HG03139 (cell line): ENCODE data around the gene LRRC41.
A peak's percentile ranks its signal among the peaks of the same experiment; 100 is the strongest.
"Not testable (repeated sequence)": the region's sequence is repeated elsewhere in the genome, so short reads cannot be mapped to it uniquely, and the experiment has no call there.

Experiments
- ATAC-seq: cut with Tn5 transposase; IDR thresholded peaks from one replicate; pipeline ENCODE4 v1.9.1; 2021; ENCODE audit not compliant: unreplicated experiment

The LRRC41 gene, protein sequence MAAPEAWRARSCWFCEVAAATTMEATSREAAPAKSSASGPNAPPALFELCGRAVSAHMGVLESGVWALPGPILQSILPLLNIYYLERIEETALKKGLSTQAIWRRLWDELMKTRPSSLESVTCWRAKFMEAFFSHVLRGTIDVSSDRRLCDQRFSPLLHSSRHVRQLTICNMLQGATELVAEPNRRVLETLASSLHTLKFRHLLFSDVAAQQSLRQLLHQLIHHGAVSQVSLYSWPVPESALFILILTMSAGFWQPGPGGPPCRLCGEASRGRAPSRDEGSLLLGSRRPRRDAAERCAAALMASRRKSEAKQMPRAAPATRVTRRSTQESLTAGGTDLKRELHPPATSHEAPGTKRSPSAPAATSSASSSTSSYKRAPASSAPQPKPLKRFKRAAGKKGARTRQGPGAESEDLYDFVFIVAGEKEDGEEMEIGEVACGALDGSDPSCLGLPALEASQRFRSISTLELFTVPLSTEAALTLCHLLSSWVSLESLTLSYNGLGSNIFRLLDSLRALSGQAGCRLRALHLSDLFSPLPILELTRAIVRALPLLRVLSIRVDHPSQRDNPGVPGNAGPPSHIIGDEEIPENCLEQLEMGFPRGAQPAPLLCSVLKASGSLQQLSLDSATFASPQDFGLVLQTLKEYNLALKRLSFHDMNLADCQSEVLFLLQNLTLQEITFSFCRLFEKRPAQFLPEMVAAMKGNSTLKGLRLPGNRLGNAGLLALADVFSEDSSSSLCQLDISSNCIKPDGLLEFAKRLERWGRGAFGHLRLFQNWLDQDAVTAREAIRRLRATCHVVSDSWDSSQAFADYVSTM

DNA sequence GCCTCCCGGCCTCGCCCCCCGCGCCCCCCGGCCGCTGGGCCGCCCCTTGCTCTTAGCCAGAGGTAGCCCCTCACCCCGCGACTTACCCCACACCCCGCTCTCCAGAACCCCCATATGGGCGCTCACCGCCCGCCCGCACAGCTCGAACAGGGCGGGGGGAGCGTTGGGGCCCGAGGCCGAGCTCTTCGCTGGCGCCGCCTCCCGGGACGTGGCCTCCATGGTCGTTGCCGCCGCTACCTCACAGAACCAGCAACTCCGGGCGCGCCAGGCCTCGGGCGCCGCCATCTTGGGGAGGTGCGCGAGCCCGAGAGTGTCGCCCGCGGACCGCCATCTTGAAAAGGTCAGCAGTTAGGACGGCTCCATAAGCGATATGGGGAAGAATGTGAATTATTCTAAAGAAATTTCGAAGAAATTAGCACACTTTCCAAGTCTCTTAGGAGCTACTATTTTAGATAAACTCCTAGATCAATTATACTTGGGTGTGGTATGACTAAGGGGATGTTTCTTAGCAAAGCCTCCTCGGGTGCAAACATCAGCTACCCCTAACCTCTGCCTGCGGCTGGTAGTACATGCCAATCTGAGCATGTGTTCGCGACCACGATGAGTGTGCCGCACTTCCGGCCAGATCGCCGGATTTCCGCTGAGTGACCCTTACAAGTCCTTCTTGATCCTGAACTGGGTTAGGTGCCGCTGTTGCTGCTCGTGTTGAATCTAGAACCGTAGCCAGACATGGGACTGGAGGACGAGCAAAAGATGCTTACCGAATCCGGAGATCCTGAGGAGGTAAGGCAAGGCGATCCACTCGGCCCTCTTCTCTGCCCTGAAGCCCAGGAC, at the start of gene LRRC41, which contains the start of gene UQCRH:
TSS of gene LRRC41 (minus strand) at position 579 of the 834 bp plus-strand sequence. CDS start at position 285, 294 bp downstream.
TSS of gene UQCRH (plus strand) at position 661 of the 834 bp plus-strand sequence. CDS start at position 730, 69 bp downstream.
- peak; percentile 73 for ATAC-seq

DNA sequence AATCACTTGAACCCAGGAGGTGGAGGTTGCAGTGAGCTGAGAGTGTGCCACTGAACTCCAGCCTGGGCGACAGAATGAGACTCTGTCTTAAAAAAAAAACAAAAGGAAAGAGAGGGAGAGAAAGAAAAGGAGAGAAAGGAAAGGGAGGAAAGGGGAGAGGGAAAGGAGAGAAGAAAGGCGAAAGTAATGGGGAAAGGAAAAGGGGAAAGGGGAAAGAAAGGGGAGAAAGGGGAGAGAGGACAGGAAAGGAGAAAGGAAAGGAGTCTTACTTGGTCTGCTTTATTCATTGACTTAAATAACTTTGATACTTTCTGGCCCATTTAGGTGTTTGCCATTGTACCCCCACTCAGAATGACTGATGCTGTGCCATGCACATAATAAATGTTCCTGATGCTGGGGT, 48.9 kb upstream of the LRRC41 start:
- no peak for ATAC-seq

DNA sequence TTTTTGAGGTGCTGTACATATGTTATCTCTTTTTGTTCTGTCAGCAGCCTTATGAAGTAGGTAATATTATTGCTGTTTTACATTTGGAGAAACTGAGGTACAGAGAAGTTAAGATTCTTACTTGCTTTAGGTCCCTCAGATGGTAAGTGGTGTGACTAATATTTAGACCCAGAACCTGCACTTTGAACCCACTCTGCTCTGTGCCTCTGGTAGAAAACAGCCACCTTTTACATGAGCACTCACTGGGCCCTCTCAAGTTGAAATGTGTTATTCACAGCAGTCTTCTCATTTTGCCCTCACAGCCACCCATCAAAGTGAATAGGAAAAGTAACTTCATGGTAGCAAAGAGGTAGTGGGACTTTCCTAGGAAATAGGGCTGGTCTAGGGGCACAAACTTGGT, 41.9 kb upstream of the LRRC41 start:
- no peak for ATAC-seq

DNA sequence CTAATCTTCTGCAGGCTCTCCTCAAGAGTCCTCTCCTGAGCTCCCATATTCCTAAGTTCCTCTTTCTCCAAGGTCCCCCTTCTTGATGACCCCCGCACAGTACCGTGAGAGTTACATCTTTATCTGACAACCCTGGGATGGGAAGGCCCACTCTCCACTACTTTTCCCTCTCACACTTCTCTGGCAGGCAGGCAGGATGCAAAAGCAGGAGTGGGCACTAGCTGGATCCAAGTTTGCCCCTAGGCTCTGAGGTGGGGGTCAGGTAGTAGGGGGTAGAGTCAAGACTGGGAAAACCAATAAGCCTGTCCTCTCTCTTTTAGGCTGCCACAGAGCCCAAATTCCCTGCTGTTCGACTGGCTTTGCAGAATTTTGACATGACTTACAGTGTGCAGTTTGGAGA, 41.1 kb upstream of the LRRC41 start:
- ATAC-seq = no peak

DNA sequence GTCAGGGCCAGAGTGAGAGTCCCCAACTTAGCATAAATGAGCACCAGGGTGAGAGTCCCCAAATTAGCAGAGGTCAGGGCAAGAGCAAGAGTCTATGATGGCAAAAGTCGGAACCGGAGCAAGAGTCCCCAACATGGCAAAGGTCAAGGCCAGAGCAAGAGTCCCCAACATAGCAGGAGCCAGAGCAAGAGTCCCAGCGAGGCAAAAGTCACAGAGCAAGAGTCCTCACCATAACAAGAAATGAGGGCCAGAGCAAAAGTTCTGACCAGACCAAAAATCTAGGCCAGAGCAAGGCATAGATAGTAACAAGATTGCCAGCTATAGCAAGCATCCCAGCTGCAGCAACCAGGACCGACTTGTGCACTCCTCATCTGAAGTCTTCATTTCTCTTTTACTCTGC, 40.3 kb upstream of the LRRC41 start:
- ATAC-seq = no peak

DNA sequence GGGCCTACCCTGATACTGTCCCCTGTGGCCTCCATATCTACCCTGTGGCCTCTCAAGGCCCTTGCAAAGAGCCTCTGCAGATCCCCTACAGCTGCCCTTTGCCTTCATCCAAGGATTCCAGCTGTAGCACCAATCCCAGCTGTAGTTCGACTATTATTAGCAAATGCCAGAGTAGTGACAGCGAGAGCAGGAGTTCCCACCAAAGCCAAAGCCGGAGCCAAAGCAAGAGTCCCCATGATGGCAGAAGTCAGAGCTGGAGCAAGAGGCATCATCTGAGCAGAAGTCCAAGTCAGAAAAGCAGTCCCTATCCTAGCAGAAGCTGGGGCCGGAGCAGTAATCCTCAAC, 39.9 kb upstream of the LRRC41 start:
- ATAC-seq = no peak

DNA sequence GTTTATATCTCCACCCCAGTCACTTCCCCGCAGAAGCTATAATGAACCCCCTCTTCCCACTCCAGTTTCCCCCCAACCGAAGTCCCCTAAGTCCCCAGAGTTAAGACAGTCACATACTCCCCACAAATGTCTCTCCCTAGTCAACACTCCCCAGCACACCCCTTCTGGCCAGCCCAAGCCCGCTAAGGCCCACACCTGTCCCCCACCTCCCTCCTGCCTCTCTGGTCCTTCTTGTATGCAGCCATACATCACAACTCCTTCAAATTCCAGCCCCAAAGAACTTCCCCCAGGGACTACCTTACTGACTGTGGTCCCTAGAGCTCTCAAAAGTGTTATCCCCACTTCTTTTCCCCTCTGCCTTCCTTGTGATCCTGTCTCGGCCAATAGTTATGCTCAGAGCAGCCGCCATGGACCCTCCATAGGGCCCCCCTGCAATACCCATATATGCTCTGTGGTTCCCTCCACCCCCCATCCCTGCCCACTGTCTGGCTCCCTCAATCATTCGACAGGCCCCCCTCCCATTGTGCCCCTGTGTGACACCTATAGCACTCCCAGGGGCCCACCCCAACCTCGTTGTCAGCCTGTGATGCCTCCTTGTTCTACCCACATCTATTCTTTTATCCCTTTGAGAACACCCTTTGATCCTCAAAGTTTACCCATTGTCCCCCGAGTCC, 39.4 kb upstream of the LRRC41 start:
- ATAC-seq = no peak

DNA sequence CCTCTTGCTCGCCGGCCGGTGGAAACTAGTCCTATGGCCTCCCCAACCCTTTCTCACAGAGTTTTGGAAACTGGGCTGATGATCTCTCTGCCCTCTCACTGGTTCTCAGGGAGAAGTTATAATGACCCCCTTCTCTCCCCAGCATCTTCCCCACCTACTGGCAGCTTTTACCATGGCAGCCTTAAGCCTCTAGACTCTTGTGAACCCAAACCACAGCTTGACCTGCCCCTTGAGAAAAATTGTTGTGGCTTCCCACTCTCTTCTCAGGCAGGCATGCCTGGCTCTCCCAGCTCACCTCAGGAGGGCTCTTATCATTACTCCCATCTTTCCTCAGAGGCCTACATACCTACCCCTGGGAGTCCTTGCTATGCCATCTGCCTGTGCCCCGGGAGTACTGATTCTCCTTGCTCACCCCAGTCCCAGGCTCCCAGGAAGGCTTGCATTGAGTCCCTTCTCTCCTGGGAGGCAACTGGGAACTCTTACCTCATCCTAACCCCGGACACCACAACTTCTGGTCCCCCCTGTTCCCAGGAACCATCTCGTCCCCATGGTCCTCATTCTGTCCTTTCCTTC, 38.8 kb upstream of the LRRC41 start:
- no peak for ATAC-seq

DNA sequence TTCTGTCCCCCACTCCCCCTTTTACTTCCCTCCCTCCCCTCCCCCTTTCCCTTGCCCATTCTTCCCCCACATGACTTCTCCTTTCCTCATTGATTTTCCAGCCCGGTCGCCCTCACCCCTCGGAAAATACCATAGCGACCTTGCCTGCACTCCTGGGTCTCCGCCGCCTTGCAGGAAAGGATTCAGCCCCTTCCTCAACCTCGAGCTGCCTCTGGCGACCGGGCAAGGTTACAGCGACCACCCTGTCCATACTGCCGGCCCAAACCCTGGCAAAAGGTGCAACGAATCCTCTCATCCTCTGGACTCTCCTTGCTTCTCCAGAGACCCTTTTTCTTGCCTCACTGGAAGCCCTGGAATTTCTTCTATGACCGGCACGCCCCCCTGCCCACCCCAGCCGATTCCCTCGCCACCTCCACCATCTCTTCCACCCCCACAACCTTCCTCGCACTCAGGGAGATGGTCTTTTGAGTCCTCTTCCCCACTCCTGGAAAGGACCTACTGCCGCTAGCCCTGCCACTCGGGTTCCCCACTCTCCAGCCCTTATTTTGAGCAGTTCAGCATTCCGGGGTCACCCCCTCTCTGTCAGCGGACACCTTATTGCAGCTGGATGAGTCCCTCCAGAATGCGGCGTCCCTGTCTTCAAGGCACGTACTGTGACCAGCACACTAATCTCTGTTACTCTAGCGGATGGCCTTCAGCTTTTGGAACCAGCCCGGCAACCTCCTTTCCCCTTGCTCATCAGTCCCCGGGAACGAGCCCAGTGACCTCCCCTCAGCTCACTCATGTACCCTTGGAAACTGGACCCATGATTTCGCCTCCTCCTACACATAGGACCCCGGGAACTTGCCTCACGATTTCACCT, 38.0 kb upstream of the LRRC41 start:
- ATAC-seq = no peak

DNA sequence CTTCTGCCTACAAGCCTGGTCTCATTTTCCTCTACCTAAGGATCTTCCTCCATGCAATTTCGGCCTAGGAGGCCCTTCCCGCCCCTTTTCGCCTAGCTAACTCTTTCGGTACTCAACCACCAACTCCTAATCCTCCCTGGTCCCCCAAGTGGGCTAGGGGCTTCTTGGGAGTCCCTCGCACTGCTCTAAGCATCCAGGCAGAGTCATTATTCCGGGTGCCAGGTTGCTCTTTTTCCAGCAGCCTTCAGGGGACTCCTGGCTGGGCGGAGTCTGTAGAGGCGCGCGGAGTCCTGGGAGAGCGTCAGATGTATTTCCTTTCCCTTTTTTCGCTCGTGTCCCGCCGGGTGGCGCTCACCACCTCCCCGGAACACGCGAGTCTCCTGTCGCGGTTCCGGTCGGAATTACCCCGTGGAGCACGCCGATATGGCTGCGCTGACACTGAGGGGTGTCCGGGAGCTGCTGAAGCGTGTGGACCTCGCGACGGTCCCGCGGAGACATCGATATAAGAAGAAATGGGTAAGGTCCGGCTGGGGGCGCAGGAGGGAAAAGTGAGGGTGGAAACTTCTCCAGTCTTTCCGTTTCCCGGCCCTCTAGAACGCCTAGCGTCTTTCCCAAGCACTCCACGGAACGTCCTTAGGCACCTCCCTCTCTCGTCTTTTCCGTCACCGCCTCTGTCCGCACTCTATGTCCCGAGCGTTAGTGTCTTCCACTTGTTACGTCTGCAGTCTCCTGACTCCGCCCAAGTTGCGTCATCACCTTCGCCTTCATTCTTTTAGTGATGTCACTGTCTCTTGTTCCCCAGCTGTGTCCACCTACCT, 37.2 kb upstream of the LRRC41 start, which contains the start of gene NSUN4:
TSS of gene NSUN4 (plus strand) at position 404 of the 818 bp plus-strand sequence. CDS start at position 424, 20 bp downstream.
- peak; percentile 79 for ATAC-seq

DNA sequence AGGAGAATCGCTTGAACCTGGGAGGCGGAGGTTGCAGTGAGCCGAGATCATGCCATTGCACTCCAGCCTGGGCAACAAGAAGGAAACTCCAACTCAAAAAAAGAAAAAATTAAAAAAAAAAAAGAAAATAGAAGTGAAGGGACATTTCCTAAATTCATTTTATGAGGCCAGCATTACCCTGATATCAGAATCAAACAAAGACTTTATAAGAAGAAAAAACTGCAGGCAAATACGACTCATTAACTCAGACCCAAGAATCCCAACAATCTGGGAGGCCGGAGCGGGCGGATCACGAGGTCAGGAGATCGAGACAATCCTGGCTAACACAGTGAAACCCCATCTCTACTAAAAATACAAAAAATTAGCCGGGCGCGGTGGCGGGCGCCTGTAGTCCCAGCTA, 34.0 kb upstream of the LRRC41 start:
- ATAC-seq = not testable (repeated sequence)

DNA sequence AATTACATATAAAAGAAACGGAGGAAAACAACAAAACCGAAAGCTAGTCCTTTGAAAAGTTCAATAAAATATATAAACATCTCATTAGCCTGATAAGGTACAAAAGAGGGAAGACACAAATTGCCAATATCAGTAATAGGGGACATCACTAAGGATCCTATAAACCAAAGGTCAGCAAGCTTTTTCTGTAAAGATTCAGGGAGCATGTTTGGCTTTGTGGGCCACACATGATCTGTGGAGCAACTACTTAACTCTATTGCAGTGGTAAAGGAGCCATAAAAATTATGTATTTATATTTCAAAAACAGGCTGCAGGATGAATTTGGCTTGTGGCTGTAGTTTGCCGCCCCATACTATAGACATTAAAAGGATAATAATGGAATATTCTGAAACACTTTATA, 31.7 kb upstream of the LRRC41 start:
- no peak for ATAC-seq

DNA sequence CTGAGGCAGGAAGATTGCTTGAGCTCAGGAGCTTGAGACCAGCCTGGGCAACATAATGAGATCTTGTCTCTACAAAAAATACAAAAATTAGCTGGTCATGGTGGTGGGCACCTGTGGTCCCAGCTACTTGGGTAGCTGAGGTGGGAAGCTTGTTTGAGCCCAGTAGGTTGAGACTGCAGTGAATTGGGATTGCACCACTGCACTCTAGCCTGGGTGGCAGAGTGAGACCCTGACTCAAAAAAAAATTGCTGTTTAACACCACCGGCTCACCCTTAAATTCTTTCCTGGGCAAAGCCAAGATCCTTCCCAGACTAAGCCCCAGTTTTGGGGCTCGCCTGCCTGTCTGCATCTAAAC, 30.6 kb upstream of the LRRC41 start:
- ATAC-seq = no peak

DNA sequence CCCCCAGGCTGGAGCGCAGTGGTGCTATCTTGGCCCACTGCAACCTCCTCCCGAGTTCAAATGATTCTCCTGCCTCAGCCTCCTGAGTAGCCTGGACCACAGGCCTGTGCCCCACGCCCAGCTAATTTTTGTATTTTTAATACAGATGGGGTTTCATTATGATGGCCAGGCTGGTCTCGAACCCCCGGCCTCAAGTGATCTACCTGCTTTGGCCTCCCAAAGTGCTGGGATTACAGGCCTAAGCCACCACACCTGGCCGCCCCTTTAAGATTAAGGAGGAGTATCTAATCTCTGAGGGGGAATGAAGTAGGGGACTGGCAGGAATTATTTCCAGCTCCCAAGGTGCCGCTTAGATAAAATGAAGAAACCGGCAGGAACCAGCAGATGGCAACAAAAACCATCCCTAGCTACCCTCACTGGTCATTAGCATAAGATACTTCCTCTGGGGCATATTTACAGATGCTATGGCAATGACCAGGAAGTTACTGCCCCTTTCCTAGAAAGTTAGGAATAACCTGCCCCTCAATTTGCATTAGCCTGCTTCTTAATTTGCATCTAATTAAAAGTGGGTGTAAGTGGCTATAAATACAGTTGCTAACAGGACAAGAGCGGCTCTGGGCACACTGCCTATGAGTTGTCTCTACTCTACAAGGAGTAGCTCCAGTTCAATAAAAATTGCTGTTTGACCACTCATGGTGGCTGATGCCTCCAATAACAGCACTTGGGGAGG, 30.0 kb upstream of the LRRC41 start:
- peak; percentile 62 for ATAC-seq

DNA sequence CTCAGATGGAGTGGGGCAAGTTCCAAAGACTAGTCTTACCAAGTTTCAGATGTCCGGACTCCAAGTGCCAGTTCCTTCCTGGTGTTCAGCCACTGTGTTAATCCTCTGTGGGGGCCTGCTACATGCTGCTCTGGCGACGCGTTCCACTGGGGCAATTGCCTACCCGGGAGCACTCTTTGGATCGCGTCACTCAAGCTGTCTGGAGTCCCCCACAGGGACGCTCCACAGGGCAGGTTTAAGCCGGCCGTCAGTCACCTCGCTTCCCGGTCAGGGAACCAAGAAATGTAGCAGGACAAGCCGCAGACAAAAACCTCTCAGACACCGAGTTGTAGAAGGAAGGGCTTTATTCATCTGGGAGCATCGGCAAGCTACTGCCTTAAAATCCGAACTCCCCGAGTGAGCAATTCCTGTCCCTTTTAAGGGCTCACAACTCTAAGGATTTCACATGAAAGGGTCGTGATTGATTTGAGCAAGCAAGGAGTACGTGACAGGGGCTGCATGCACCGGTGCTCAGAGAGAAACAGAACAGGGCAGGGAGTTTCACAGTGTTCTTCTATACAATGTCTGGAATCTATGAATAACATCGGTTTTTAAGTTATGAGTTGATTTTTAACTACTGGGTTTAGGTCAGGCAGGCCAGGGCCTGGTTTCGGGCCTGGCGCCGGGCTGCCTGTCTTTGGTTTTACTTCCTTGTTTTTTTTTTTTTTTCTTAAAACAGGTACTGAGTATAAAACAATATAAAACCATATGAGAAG, 28.5 kb upstream of the LRRC41 start:
- ATAC-seq = not testable (repeated sequence)

DNA sequence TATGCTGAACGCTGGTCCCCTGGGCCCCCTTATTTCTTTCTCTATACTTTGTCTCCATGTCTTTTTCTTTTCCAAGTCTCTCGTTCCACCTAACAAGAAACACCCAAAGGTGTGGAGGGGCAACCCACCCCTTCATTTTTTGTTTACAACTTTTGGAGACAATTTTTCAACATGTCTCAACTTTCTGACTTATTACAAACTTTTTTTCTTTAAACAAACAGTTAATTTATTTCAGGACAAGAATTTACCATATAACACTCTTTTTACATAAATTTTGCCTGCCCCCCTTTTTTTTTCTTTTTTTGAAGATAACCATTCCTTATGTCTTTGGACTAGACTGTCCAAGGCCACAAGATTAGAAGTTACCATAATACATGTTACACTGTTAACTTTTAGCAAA, 27.0 kb upstream of the LRRC41 start:
- ATAC-seq = not testable (repeated sequence)

DNA sequence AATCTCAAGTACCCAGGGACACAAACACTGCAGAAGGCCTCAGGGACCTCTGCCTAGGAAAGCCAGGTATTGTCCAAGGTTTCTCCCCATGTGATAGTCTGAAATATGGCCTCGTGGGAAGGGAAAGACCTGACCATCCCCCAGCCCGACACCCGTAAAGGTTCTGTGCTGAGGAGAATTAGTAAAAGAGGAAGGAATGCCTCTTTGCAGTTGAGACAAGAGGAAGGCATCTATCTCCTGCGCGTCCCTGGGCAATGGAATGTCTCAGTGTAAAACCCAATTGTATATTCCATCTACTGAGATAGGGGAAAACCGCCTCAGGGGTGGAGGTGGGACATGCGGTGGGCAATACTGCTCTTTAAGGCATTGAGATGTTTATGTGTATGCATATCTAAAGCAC, 26.4 kb upstream of the LRRC41 start:
- ATAC-seq = not testable (repeated sequence)
